Measurements from ENCODE around the gene ANKRD49.

ANKRD49 gene

GRCh38 chr11:94493281-94494125 lies at the start of gene ANKRD49, which contains the start of gene MRE11:
Gene ANKRD49, plus strand, starts transcription at chr11:94493984. Its CDS starts 2,710 bp downstream, at chr11:94496694.
Gene MRE11, minus strand, starts transcription at chr11:94493844. Its CDS starts 1,043 bp downstream, at chr11:94492801.
- H3K27me3 ChIP-seq (replicated peaks; ENCODE audit: control insufficient read depth, insufficient read depth, low read length) = no peaks in the 10 kb centered on the region
- DNase-seq (ENCODE audit: low read depth) = peak; percentile 100
- H3K4me3 ChIP-seq (ENCODE audit: low read length) = peak within 1 kb of the TSS; percentile 95
- H3K9me3 ChIP-seq (ENCODE audit: control insufficient read depth, low read length) = no peaks in the 10 kb centered on the region
- H3K9ac ChIP-seq (ENCODE audit: low read length) = peak within 1 kb of the TSS; percentile 86
- H3K36me3 ChIP-seq (ENCODE audit: control insufficient read depth, insufficient read depth, low read length, severe bottlenecking) = peaks cover 37% of the 10 kb centered on the region
- H3K4me1 ChIP-seq (ENCODE audit: control insufficient read depth, insufficient read depth, low read length) = peaks cover 19% of the 10 kb centered on the region

GRCh38 chr11:94445641-94446040 lies 48.1 kb upstream of the ANKRD49 start:
- no peak for DNase-seq (ENCODE audit: low read depth)
- Histone ChIP-seq H3K27me3 (replicated peaks; ENCODE audit: control insufficient read depth, insufficient read depth, low read length) (no peaks in the 10 kb centered on the region), H3K4me3 (ENCODE audit: low read length) (no peak overlapping the region), H3K4me1 (ENCODE audit: control insufficient read depth, insufficient read depth, low read length) (peaks cover 16% of the 10 kb centered on the region), H3K36me3 (ENCODE audit: control insufficient read depth, insufficient read depth, low read length, severe bottlenecking) (peaks cover 25% of the 10 kb centered on the region), H3K9me3 (ENCODE audit: control insufficient read depth, low read length) (no peaks in the 10 kb centered on the region), H3K9ac (ENCODE audit: low read length) (no peak overlapping the region)

GRCh38 chr11:94447149-94447548 lies 46.6 kb upstream of the ANKRD49 start:
- H3K27me3 ChIP-seq (replicated peaks; ENCODE audit: control insufficient read depth, insufficient read depth, low read length) = no peaks in the 10 kb centered on the region
- peaks cover 16% of the 10 kb centered on the region for H3K4me1 ChIP-seq (ENCODE audit: control insufficient read depth, insufficient read depth, low read length)
- no peak overlapping the region for H3K9ac ChIP-seq (ENCODE audit: low read length)
- DNase-seq (ENCODE audit: low read depth) = no peak
- peaks cover 25% of the 10 kb centered on the region for H3K36me3 ChIP-seq (ENCODE audit: control insufficient read depth, insufficient read depth, low read length, severe bottlenecking)
- no peak overlapping the region for H3K4me3 ChIP-seq (ENCODE audit: low read length)
- no peaks in the 10 kb centered on the region for H3K9me3 ChIP-seq (ENCODE audit: control insufficient read depth, low read length)

GRCh38 chr11:94449029-94449428 lies 44.8 kb upstream of the ANKRD49 start:
- Histone ChIP-seq H3K4me1 (ENCODE audit: control insufficient read depth, insufficient read depth, low read length) (peaks cover 16% of the 10 kb centered on the region), H3K9ac (ENCODE audit: low read length) (no peak overlapping the region), H3K36me3 (ENCODE audit: control insufficient read depth, insufficient read depth, low read length, severe bottlenecking) (peaks cover 26% of the 10 kb centered on the region), H3K9me3 (ENCODE audit: control insufficient read depth, low read length) (no peaks in the 10 kb centered on the region), H3K4me3 (ENCODE audit: low read length) (no peak overlapping the region), H3K27me3 (replicated peaks; ENCODE audit: control insufficient read depth, insufficient read depth, low read length) (no peaks in the 10 kb centered on the region)
- DNase-seq (ENCODE audit: low read depth) = no peak

- H3K4me1 ChIP-seq (ENCODE audit: control insufficient read depth, insufficient read depth, low read length) = peaks cover 16% of the 10 kb centered on the region
- no peak overlapping the region for H3K9ac ChIP-seq (ENCODE audit: low read length)
- peak; percentile 45 for DNase-seq (ENCODE audit: low read depth)
- peaks cover 25% of the 10 kb centered on the region for H3K36me3 ChIP-seq (ENCODE audit: control insufficient read depth, insufficient read depth, low read length, severe bottlenecking)
- peak overlapping the region; percentile 12 for H3K4me3 ChIP-seq (ENCODE audit: low read length)
- H3K9me3 ChIP-seq (ENCODE audit: control insufficient read depth, low read length) = no peaks in the 10 kb centered on the region
- no peaks in the 10 kb centered on the region for H3K27me3 ChIP-seq (replicated peaks; ENCODE audit: control insufficient read depth, insufficient read depth, low read length)
Observed at GRCh38 chr11:94449437-94449836, 44.3 kb upstream of the ANKRD49 start.

- Histone ChIP-seq H3K36me3 (ENCODE audit: control insufficient read depth, insufficient read depth, low read length, severe bottlenecking) (peaks cover 23% of the 10 kb centered on the region), H3K4me3 (ENCODE audit: low read length) (peak overlapping the region; percentile 12), H3K4me1 (ENCODE audit: control insufficient read depth, insufficient read depth, low read length) (peaks cover 16% of the 10 kb centered on the region), H3K27me3 (replicated peaks; ENCODE audit: control insufficient read depth, insufficient read depth, low read length) (no peaks in the 10 kb centered on the region), H3K9ac (ENCODE audit: low read length) (no peak overlapping the region), H3K9me3 (ENCODE audit: control insufficient read depth, low read length) (no peaks in the 10 kb centered on the region)
- no peak for DNase-seq (ENCODE audit: low read depth)
Observed at GRCh38 chr11:94450048-94450447, 43.7 kb upstream of the ANKRD49 start.

- H3K36me3 ChIP-seq (ENCODE audit: control insufficient read depth, insufficient read depth, low read length, severe bottlenecking) = peaks cover 10% of the 10 kb centered on the region
- DNase-seq (ENCODE audit: low read depth) = no peak
- peaks cover 16% of the 10 kb centered on the region for H3K4me1 ChIP-seq (ENCODE audit: control insufficient read depth, insufficient read depth, low read length)
- H3K9me3 ChIP-seq (ENCODE audit: control insufficient read depth, low read length) = no peaks in the 10 kb centered on the region
- H3K4me3 ChIP-seq (ENCODE audit: low read length) = no peak overlapping the region
- H3K27me3 ChIP-seq (replicated peaks; ENCODE audit: control insufficient read depth, insufficient read depth, low read length) = no peaks in the 10 kb centered on the region
- no peak overlapping the region for H3K9ac ChIP-seq (ENCODE audit: low read length)
Observed at GRCh38 chr11:94452988-94453387, 40.8 kb upstream of the ANKRD49 start.

- Histone ChIP-seq H3K27me3 (replicated peaks; ENCODE audit: control insufficient read depth, insufficient read depth, low read length) (no peaks in the 10 kb centered on the region), H3K36me3 (ENCODE audit: control insufficient read depth, insufficient read depth, low read length, severe bottlenecking) (peaks cover 10% of the 10 kb centered on the region), H3K4me1 (ENCODE audit: control insufficient read depth, insufficient read depth, low read length) (peaks cover 13% of the 10 kb centered on the region), H3K9ac (ENCODE audit: low read length) (no peak overlapping the region), H3K9me3 (ENCODE audit: control insufficient read depth, low read length) (no peaks in the 10 kb centered on the region), H3K4me3 (ENCODE audit: low read length) (no peak overlapping the region)
- no peak for DNase-seq (ENCODE audit: low read depth)
Observed at GRCh38 chr11:94454301-94454700, 39.5 kb upstream of the ANKRD49 start.

GRCh38 chr11:94455861-94456260 lies 37.9 kb upstream of the ANKRD49 start:
- Histone ChIP-seq H3K9ac (ENCODE audit: low read length) (no peak overlapping the region), H3K4me1 (ENCODE audit: control insufficient read depth, insufficient read depth, low read length) (no peaks in the 10 kb centered on the region), H3K27me3 (replicated peaks; ENCODE audit: control insufficient read depth, insufficient read depth, low read length) (no peaks in the 10 kb centered on the region), H3K4me3 (ENCODE audit: low read length) (no peak overlapping the region), H3K36me3 (ENCODE audit: control insufficient read depth, insufficient read depth, low read length, severe bottlenecking) (peaks cover 22% of the 10 kb centered on the region), H3K9me3 (ENCODE audit: control insufficient read depth, low read length) (no peaks in the 10 kb centered on the region)
- no peak for DNase-seq (ENCODE audit: low read depth)

GRCh38 chr11:94457118-94458029 lies 36.4 kb upstream of the ANKRD49 start:
- Histone ChIP-seq H3K9ac (ENCODE audit: low read length) (no peak overlapping the region), H3K4me1 (ENCODE audit: control insufficient read depth, insufficient read depth, low read length) (no peaks in the 10 kb centered on the region), H3K27me3 (replicated peaks; ENCODE audit: control insufficient read depth, insufficient read depth, low read length) (no peaks in the 10 kb centered on the region), H3K9me3 (ENCODE audit: control insufficient read depth, low read length) (no peaks in the 10 kb centered on the region), H3K4me3 (ENCODE audit: low read length) (no peak overlapping the region), H3K36me3 (ENCODE audit: control insufficient read depth, insufficient read depth, low read length, severe bottlenecking) (peaks cover 26% of the 10 kb centered on the region)
- no peak for DNase-seq (ENCODE audit: low read depth)

GRCh38 chr11:94459576-94459975 lies 34.2 kb upstream of the ANKRD49 start:
- no peaks in the 10 kb centered on the region for H3K27me3 ChIP-seq (replicated peaks; ENCODE audit: control insufficient read depth, insufficient read depth, low read length)
- no peak for DNase-seq (ENCODE audit: low read depth)
- H3K4me1 ChIP-seq (ENCODE audit: control insufficient read depth, insufficient read depth, low read length) = no peaks in the 10 kb centered on the region
- no peak overlapping the region for H3K9ac ChIP-seq (ENCODE audit: low read length)
- no peak overlapping the region for H3K4me3 ChIP-seq (ENCODE audit: low read length)
- no peaks in the 10 kb centered on the region for H3K9me3 ChIP-seq (ENCODE audit: control insufficient read depth, low read length)
- H3K36me3 ChIP-seq (ENCODE audit: control insufficient read depth, insufficient read depth, low read length, severe bottlenecking) = peaks cover 19% of the 10 kb centered on the region
